ENCODE results near the gene FGF14. TPM values are rescaled to one million over a fixed set of nuclear protein-coding genes. Genes with fewer than 3 reads are reported as not detected.
"Not testable (repeated sequence)": the region's sequence is repeated elsewhere in the genome, so short reads cannot be mapped to it uniquely, and the experiment has no call there.

Gene FGF14
- total and polyA plus RNA-seq, 2 donors (not counting 1 experiment from before 2014, with no cell fraction given) = under 0.01 TPM; not detected in 1

- Mint-ChIP-seq H3K27ac (no peak overlapping the region), H3K4me1 (no peaks in the 10 kb centered on the region), H3K9me3 (ENCODE audit: insufficient read depth) (no peaks in the 10 kb centered on the region), H3K27me3 (no peaks in the 10 kb centered on the region), H3K4me3 (no peak overlapping the region)
- H3K9me3 ChIP-seq (ENCODE audit: control extremely low read depth in 1 of 3, control insufficient read depth in 2 of 3, insufficient read depth in 1 of 3, low read length in 2 of 3) = no peaks in the 10 kb centered on the region
- H3K27me3 ChIP-seq (replicated peaks in 1 of 4; ENCODE audit: control extremely low read depth in 1 of 4, control insufficient read depth in 3 of 4, insufficient read depth in 4 of 4, low read length in 3 of 4) = no peaks in the 10 kb centered on the region
- ChIA-PET CTCF (no interaction called here), POLR2A (no interaction called here)
- WGBS (ENCODE audit: insufficient coverage) = 76% methylated on average over 3 of the region's 3 CpGs
- TF ChIP-seq CTCF (IDR thresholded peaks at IDR 0.05) (no peak), EZH2 (IDR thresholded peaks at IDR 0.05; ENCODE audit: borderline replicate concordance, insufficient read depth, low read depth, low read length, poor library complexity, severe bottlenecking) (no peak)
- no peaks in the 10 kb centered on the region for H3K79me2 ChIP-seq (ENCODE audit: control insufficient read depth, insufficient read depth, low read length)
- no peak overlapping the region for H3K4me2 ChIP-seq (replicated peaks; ENCODE audit: low read depth, low read length, poor library complexity, severe bottlenecking)
- intact Hi-C loops (cut with micrococcal nuclease) = no loop called here
- no peak overlapping the region for H3K4me3 ChIP-seq (ENCODE audit: control extremely low read depth in 1 of 5, extremely low read depth in 1 of 5, insufficient read depth in 1 of 5, low read depth in 2 of 5, low read length in 4 of 5)
- no peak overlapping the region for H2AFZ ChIP-seq (ENCODE audit: insufficient read depth, low read depth, low read length, poor library complexity, severe bottlenecking)
- H3K27ac ChIP-seq (ENCODE audit: low read length in 2 of 2) = no peak overlapping the region
- no peak overlapping the region for H3K9ac ChIP-seq (ENCODE audit: low read length)
- no peaks in the 10 kb centered on the region for H3K36me3 ChIP-seq (replicated peaks in 1 of 2; ENCODE audit: control extremely low read depth in 1 of 2, control insufficient read depth in 1 of 2, extremely low read depth in 1 of 2, insufficient read depth in 2 of 2, low read length in 1 of 2)
- H3K4me1 ChIP-seq (ENCODE audit: control insufficient read depth in 2 of 2, insufficient read depth in 2 of 2, low read length in 2 of 2) = no peaks in the 10 kb centered on the region
- DNase-seq (no peak), ATAC-seq (ENCODE audit: low read depth) (no peak)
- H4K20me1 ChIP-seq (ENCODE audit: control insufficient read depth, insufficient read depth, low read length, poor library complexity, severe bottlenecking) = no peaks in the 10 kb centered on the region
Observed at GRCh38 chr13:102100234-102100633, 301.6 kb downstream of the FGF14 start.

- H3K4me3 Mint-ChIP-seq = no peak overlapping the region
- no peaks in the 10 kb centered on the region for H3K9me3 Mint-ChIP-seq (ENCODE audit: insufficient read depth)
- H3K4me1 Mint-ChIP-seq = no peaks in the 10 kb centered on the region
- DNase-seq (no peak), ATAC-seq (ENCODE audit: low read depth) (no peak)
- no peak overlapping the region for H3K27ac ChIP-seq (ENCODE audit: low read length in 2 of 2)
- intact Hi-C loops (cut with micrococcal nuclease) = no loop called here
- no peaks in the 10 kb centered on the region for H4K20me1 ChIP-seq (ENCODE audit: control insufficient read depth, insufficient read depth, low read length, poor library complexity, severe bottlenecking)
- TF ChIP-seq CTCF (IDR thresholded peaks at IDR 0.05) (no peak), EZH2 (IDR thresholded peaks at IDR 0.05; ENCODE audit: borderline replicate concordance, insufficient read depth, low read depth, low read length, poor library complexity, severe bottlenecking) (no peak)
- POLR2A ChIA-PET = no interaction called here
- no peak overlapping the region for H3K4me3 ChIP-seq (ENCODE audit: control extremely low read depth in 1 of 5, extremely low read depth in 1 of 5, insufficient read depth in 1 of 5, low read depth in 2 of 5, low read length in 4 of 5)
- no peaks in the 10 kb centered on the region for H3K27me3 Mint-ChIP-seq
- H3K27ac Mint-ChIP-seq = no peak overlapping the region
- no peak overlapping the region for H3K9ac ChIP-seq (ENCODE audit: low read length)
- no peak overlapping the region for H3K4me2 ChIP-seq (replicated peaks; ENCODE audit: low read depth, low read length, poor library complexity, severe bottlenecking)
- H3K9me3 ChIP-seq (ENCODE audit: control extremely low read depth in 1 of 3, control insufficient read depth in 2 of 3, insufficient read depth in 1 of 3, low read length in 2 of 3) = no peaks in the 10 kb centered on the region
- WGBS (ENCODE audit: insufficient coverage) = 20% methylated on average over 4 of the region's 5 CpGs
- H3K27me3 ChIP-seq (replicated peaks in 1 of 4; ENCODE audit: control extremely low read depth in 1 of 4, control insufficient read depth in 3 of 4, insufficient read depth in 4 of 4, low read length in 3 of 4) = no peaks in the 10 kb centered on the region
- H3K4me1 ChIP-seq (ENCODE audit: control insufficient read depth in 2 of 2, insufficient read depth in 2 of 2, low read length in 2 of 2) = no peaks in the 10 kb centered on the region
- no peaks in the 10 kb centered on the region for H3K36me3 ChIP-seq (replicated peaks in 1 of 2; ENCODE audit: control extremely low read depth in 1 of 2, control insufficient read depth in 1 of 2, extremely low read depth in 1 of 2, insufficient read depth in 2 of 2, low read length in 1 of 2)
- no peaks in the 10 kb centered on the region for H3K79me2 ChIP-seq (ENCODE audit: control insufficient read depth, insufficient read depth, low read length)
- CTCF ChIA-PET = no interaction called here
- no peak overlapping the region for H2AFZ ChIP-seq (ENCODE audit: insufficient read depth, low read depth, low read length, poor library complexity, severe bottlenecking)
Observed at GRCh38 chr13:102097708-102098107, 304.1 kb downstream of the FGF14 start.

GRCh38 chr13:102093288-102093687 lies 308.6 kb downstream of the FGF14 start:
- DNase-seq; H3K4me3 ChIP-seq (ENCODE audit: control extremely low read depth in 1 of 5, extremely low read depth in 1 of 5, insufficient read depth in 1 of 5, low read depth in 2 of 5, low read length in 4 of 5); H3K4me1 ChIP-seq (ENCODE audit: control insufficient read depth in 2 of 2, insufficient read depth in 2 of 2, low read length in 2 of 2); H3K9me3 ChIP-seq (ENCODE audit: control extremely low read depth in 1 of 3, control insufficient read depth in 2 of 3, insufficient read depth in 1 of 3, low read length in 2 of 3); H3K79me2 ChIP-seq (ENCODE audit: control insufficient read depth, insufficient read depth, low read length); H2AFZ ChIP-seq (ENCODE audit: insufficient read depth, low read depth, low read length, poor library complexity, severe bottlenecking); intact Hi-C loops (cut with micrococcal nuclease); H3K27me3 Mint-ChIP-seq; H3K27me3 ChIP-seq (replicated peaks in 1 of 4; ENCODE audit: control extremely low read depth in 1 of 4, control insufficient read depth in 3 of 4, insufficient read depth in 4 of 4, low read length in 3 of 4); H3K27ac ChIP-seq (ENCODE audit: low read length in 2 of 2); ATAC-seq (ENCODE audit: low read depth); POLR2A ChIA-PET; H3K36me3 ChIP-seq (replicated peaks in 1 of 2; ENCODE audit: control extremely low read depth in 1 of 2, control insufficient read depth in 1 of 2, extremely low read depth in 1 of 2, insufficient read depth in 2 of 2, low read length in 1 of 2); H3K4me1 Mint-ChIP-seq; CTCF ChIA-PET; H3K27ac Mint-ChIP-seq; H3K4me2 ChIP-seq (replicated peaks; ENCODE audit: low read depth, low read length, poor library complexity, severe bottlenecking); H3K9ac ChIP-seq (ENCODE audit: low read length); H4K20me1 ChIP-seq (ENCODE audit: control insufficient read depth, insufficient read depth, low read length, poor library complexity, severe bottlenecking); H3K9me3 Mint-ChIP-seq (ENCODE audit: insufficient read depth); H3K4me3 Mint-ChIP-seq: not testable (repeated sequence)

All from B cell (primary cell).